Right ventricle myocardium superior (tissue), 1 donor: ENCODE measurements around the gene MIGA1. TPM values are rescaled to one million over a fixed set of nuclear protein-coding genes. Genes with fewer than 3 reads are reported as not detected.
"Not testable (repeated sequence)": the region's sequence is repeated elsewhere in the genome, so short reads cannot be mapped to it uniquely, and the experiment has no call there.

ENCODE experiments used
- ATAC-seq: fragments of 200-7000 bp; cut with Tn5 transposase; one replicate; pipeline ENCODE4 v1.9.1; 2020; ENCODE audit warnings: mild to moderate bottlenecking; ENCODE audit not compliant: poor library complexity
- DNase-seq: peaks from one replicate; pipeline ENCODE4 v3.0.0-alpha.2; 2020
- intact Hi-C: fragments of 100-400 bp; cut with DNase I; formaldehyde crosslinking; loops from one replicate; pipeline ENCODE4 v1.11.2; 2022
- long read RNA-seq: library from polyadenylated mRNA; unstranded; transcript quantifications from one replicate; pipeline ENCODE4 v2.0.0, GENCODE V29; 2021
- total RNA-seq: library from RNA; stranded (reverse); fragmentation: NEBNext Ultra II Directional; extraction: Animal tissue kit (Norgen Biotek cat#: 25700); gene quantifications from one replicate; pipeline ENCODE4 v1.2.1, GENCODE V29; 2021
- donor health status: DM: no; HTN: yes; CAD: no; lungs with severe emphysema.

The MIGA1 gene
- total RNA-seq = 8.7 TPM
- long read RNA-seq, partial matches to known transcripts = 1 of 10 reads
- long read RNA-seq, other reads (novel, unspliced or antisense) = 9 of 10 reads

- ATAC-seq = peak; percentile 99
- intact Hi-C loops = no loop called here
- DNase-seq = peak; percentile 88
These were observed at the start of gene MIGA1 for GRCh38 chr1:77779529-77780281. TSS of gene MIGA1 (plus strand) at chr1:77779649. CDS start at chr1:77783253, 3,604 bp downstream.

- ATAC-seq = no peak
- intact Hi-C loops = no loop called here
- no peak for DNase-seq
These were observed 47.4 kb upstream of the MIGA1 start for GRCh38 chr1:77732090-77732489.

- intact Hi-C loops = no loop called here
- DNase-seq = no peak
- no peak for ATAC-seq
These were observed 40.2 kb upstream of the MIGA1 start for GRCh38 chr1:77739235-77739634.

- DNase-seq = no peak
- intact Hi-C loops = no loop called here
- ATAC-seq = no peak
These were observed 38.1 kb upstream of the MIGA1 start for GRCh38 chr1:77741316-77741715.

- no peak for DNase-seq
- peak; percentile 51 for ATAC-seq
- intact Hi-C loops = no loop called here
These were observed 37.4 kb upstream of the MIGA1 start for GRCh38 chr1:77742011-77742555.

GRCh38 chr1:77744576-77744975, 34.9 kb upstream of the MIGA1 start:
- ATAC-seq (peak; percentile 64), DNase-seq (no peak)

GRCh38 chr1:77749489-77749888, 30.0 kb upstream of the MIGA1 start:
- DNase-seq, intact Hi-C loops, ATAC-seq: not testable (repeated sequence)

More at GRCh38 chr1:77744576-77744975, 34.9 kb upstream of the MIGA1 start:
- intact Hi-C loops = no loop called here

GRCh38 chr1:77756052-77756754, 23.2 kb upstream of the MIGA1 start:
- intact Hi-C loops = no loop called here
- ATAC-seq (no peak), DNase-seq (no peak)

- DNase-seq (no peak), ATAC-seq (no peak)
- intact Hi-C loops = no loop called here
These were observed 22.3 kb upstream of the MIGA1 start for GRCh38 chr1:77757066-77757584.

GRCh38 chr1:77757603-77758002, 21.8 kb upstream of the MIGA1 start:
- no peak for DNase-seq
- intact Hi-C loops = no loop called here
- ATAC-seq = peak; percentile 4

GRCh38 chr1:77759071-77760028, 20.1 kb upstream of the MIGA1 start, which contains the start of gene USP33:
TSS of gene USP33 (minus strand) at chr1:77759852. CDS start at chr1:77741697, 18,155 bp downstream.
- ATAC-seq (peak; percentile 98), DNase-seq (peak; percentile 94)
- intact Hi-C loops = no loop called here

GRCh38 chr1:77762072-77762476, 17.4 kb upstream of the MIGA1 start:
- DNase-seq = no peak
- intact Hi-C loops = no loop called here
- no peak for ATAC-seq

GRCh38 chr1:77768006-77768405, 11.4 kb upstream of the MIGA1 start:
- intact Hi-C loops = no loop called here
- ATAC-seq (no peak), DNase-seq (no peak)

- no peak for DNase-seq
- intact Hi-C loops = no loop called here
- ATAC-seq = no peak
These were observed 3.3 kb upstream of the MIGA1 start for GRCh38 chr1:77776007-77776700.

GRCh38 chr1:77781683-77782082, 2.2 kb downstream of the MIGA1 start:
- DNase-seq (no peak), ATAC-seq (no peak)
- intact Hi-C loops = no loop called here

GRCh38 chr1:77783141-77783540, 3.7 kb downstream of the MIGA1 start:
- intact Hi-C loops = no loop called here
- ATAC-seq = no peak
- no peak for DNase-seq

GRCh38 chr1:77786093-77786741, 6.8 kb downstream of the MIGA1 start:
- intact Hi-C loops, ATAC-seq, DNase-seq: not testable (repeated sequence)
